C4-2B (cell line): ENCODE results near the gene TSPAN16.

ENCODE experiments used
- ZFX ChIP-seq: fragments of 450-650 bp; IDR thresholded peaks from 2 replicates; pipeline ENCODE4 v1.6.1; 2017
- TF ChIP-seq, protein P1 (sequence below): fragments of 450-650 bp; conservative IDR thresholded peaks from 2 replicates; pipeline ENCODE4 v1.5.1; 2017; ENCODE audit warnings: mild to moderate bottlenecking

DNA sequence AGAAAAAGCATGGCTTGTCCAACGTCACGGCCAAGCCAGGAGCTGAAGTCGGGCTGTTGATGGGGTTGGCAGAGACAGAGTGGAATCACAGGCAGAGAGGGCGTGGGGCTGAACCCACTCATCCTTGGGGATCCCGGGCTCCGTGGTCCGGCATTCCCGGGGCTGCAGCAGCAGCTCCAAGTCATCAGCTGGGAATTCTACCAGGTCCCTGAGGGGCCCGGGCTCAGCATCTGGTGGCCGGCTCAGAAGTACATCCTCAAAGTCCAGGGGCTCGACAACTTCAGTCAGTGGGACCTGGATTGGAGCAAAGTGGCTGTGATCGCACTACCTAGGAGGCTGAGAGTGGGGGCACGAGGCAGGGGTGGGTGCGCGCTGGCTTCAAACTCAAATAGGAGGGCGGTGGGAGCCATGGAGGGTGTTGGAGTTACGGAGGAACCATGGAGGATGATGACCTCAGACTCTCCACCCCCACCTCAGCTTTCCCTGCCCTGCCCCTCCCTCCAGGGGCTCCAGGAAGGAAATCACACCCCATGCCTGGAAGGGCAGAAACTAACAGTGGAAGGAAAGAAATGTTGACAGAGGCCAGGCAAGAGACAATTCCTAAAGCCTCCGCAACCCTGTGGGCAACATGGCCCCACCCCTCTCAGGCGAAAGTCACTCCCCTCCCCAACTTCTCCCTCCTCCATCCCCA is 43.1 kb upstream of the TSPAN16 start:
- TF ChIP-seq, protein P1, sequence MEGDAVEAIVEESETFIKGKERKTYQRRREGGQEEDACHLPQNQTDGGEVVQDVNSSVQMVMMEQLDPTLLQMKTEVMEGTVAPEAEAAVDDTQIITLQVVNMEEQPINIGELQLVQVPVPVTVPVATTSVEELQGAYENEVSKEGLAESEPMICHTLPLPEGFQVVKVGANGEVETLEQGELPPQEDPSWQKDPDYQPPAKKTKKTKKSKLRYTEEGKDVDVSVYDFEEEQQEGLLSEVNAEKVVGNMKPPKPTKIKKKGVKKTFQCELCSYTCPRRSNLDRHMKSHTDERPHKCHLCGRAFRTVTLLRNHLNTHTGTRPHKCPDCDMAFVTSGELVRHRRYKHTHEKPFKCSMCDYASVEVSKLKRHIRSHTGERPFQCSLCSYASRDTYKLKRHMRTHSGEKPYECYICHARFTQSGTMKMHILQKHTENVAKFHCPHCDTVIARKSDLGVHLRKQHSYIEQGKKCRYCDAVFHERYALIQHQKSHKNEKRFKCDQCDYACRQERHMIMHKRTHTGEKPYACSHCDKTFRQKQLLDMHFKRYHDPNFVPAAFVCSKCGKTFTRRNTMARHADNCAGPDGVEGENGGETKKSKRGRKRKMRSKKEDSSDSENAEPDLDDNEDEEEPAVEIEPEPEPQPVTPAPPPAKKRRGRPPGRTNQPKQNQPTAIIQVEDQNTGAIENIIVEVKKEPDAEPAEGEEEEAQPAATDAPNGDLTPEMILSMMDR: no peak
- TF ChIP-seq ZFX: no peak
